Activated naive CD4-positive, alpha-beta T cell treated with anti-CD3 and anti-CD28 coated beads, Interleukin-2, amount 50 U/mL, for 24 hours (primary cell): ENCODE measurements around the gene PIBF1.
"Not testable (repeated sequence)": the region's sequence is repeated elsewhere in the genome, so short reads cannot be mapped to it uniquely, and the experiment has no call there.

Experiments used
- H3K27ac Mint-ChIP-seq: one replicate; pipeline ENCODE4 v1.8.0; 2021; ENCODE audit warnings: mild to moderate bottlenecking, mixed read lengths
- H3K27me3 Mint-ChIP-seq: one replicate; pipeline ENCODE4 v1.8.0; 2021; ENCODE audit warnings: mixed read lengths
- H3K36me3 Mint-ChIP-seq: one replicate; pipeline ENCODE4 v1.8.0; 2021; ENCODE audit warnings: mixed read lengths
- H3K4me1 Mint-ChIP-seq: one replicate; pipeline ENCODE4 v1.8.0; 2021; ENCODE audit warnings: mixed read lengths
- H3K4me3 Mint-ChIP-seq: one replicate; pipeline ENCODE4 v1.8.0; 2021; ENCODE audit warnings: mild to moderate bottlenecking, mixed read lengths
- H3K9me3 Mint-ChIP-seq: one replicate; pipeline ENCODE4 v1.8.0; 2021; ENCODE audit warnings: mixed read lengths

PIBF1 gene

GRCh38 chr13:73001971-73002370 is 220.0 kb downstream of the PIBF1 start:
- no peak overlapping the region for H3K27ac Mint-ChIP-seq
- peaks cover 5% of the 10 kb centered on the region for H3K4me1 Mint-ChIP-seq
- no peak overlapping the region for H3K4me3 Mint-ChIP-seq
- H3K27me3 Mint-ChIP-seq = no peaks in the 10 kb centered on the region
- peaks cover 10% of the 10 kb centered on the region for H3K36me3 Mint-ChIP-seq
- no peaks in the 10 kb centered on the region for H3K9me3 Mint-ChIP-seq

GRCh38 chr13:73011751-73012150 is 229.8 kb downstream of the PIBF1 start:
- Mint-ChIP-seq H3K4me1 (no peaks in the 10 kb centered on the region), H3K27ac (no peak overlapping the region), H3K9me3 (no peaks in the 10 kb centered on the region), H3K4me3 (no peak overlapping the region), H3K27me3 (no peaks in the 10 kb centered on the region), H3K36me3 (peaks cover 24% of the 10 kb centered on the region)

DNA sequence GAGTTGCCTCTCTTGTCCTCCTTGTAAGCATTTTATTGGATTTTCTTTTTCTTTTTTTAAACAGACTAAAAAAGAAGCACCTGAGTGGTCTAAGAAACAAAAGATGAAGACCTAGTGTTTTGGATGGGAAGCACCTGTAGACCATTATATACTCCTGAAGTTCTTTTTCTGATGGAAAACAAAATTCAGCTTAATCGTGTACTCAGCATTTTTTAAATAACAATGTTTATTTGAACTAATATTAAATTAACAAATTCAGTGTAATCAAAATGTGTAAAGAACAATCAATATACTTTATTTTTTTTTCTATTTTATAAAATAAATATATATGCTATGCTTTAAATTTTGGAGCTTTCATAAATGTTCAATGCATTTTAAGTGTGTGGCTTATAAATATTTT is 233.9 kb downstream of the PIBF1 start:
- no peaks in the 10 kb centered on the region for H3K27me3 Mint-ChIP-seq
- H3K4me3 Mint-ChIP-seq = no peak overlapping the region
- no peak overlapping the region for H3K27ac Mint-ChIP-seq
- H3K36me3 Mint-ChIP-seq = peaks cover 26% of the 10 kb centered on the region
- no peaks in the 10 kb centered on the region for H3K4me1 Mint-ChIP-seq
- no peaks in the 10 kb centered on the region for H3K9me3 Mint-ChIP-seq

- Mint-ChIP-seq H3K4me1 (no peaks in the 10 kb centered on the region), H3K9me3 (no peaks in the 10 kb centered on the region), H3K4me3 (no peak overlapping the region), H3K27ac (no peak overlapping the region), H3K36me3 (peaks cover 16% of the 10 kb centered on the region), H3K27me3 (no peaks in the 10 kb centered on the region)
Observed at GRCh38 chr13:73018336-73018735, 236.4 kb downstream of the PIBF1 start.

DNA sequence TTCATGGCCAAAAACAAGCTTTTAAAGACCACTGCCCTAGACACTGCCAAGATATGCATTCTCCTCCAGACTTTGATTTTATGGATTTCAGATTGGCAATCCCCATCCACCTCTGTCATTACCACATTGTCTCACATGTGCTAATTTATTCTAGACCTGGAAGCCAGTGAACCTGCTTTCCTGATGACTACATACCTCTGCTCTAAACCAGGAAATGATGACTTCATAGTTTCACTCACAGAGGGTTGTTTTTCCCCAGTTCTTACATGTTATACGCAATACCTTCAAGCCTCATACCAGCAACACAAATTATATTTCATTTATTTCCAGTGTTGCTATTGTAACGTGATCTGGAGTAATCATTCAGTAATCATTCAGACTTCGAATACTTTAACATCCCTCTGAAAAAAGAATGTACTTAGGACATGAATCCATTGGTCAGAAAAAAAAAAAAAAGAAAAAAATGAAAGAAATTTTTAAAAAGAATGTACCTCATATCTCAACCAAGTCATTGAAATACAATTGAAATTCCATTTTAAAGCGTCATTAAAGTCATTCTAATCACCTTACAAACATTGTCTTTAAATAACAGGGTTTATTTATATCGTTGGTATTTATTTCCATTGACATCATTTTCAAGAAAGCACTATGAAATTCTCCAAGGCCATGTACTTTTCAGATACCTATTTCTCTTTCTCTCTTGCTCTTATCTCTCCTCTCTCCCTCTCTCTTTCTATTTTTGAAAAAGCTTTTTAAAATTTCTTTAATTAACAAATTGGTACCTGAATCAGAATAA is 243.5 kb downstream of the PIBF1 start:
- H3K27me3 Mint-ChIP-seq = no peaks in the 10 kb centered on the region
- H3K4me1 Mint-ChIP-seq = peaks cover 5% of the 10 kb centered on the region
- H3K4me3 Mint-ChIP-seq = no peak overlapping the region
- H3K9me3 Mint-ChIP-seq = no peaks in the 10 kb centered on the region
- no peak overlapping the region for H3K27ac Mint-ChIP-seq
- H3K36me3 Mint-ChIP-seq = peaks cover 4% of the 10 kb centered on the region

- Mint-ChIP-seq H3K4me1 (no peaks in the 10 kb centered on the region), H3K9me3 (no peaks in the 10 kb centered on the region), H3K4me3 (no peak overlapping the region), H3K36me3 (no peaks in the 10 kb centered on the region), H3K27me3 (no peaks in the 10 kb centered on the region), H3K27ac (no peak overlapping the region)
Observed at GRCh38 chr13:73034901-73035300, 253.0 kb downstream of the PIBF1 start.

GRCh38 chr13:73035660-73036059 is 253.7 kb downstream of the PIBF1 start:
- H3K27ac Mint-ChIP-seq = no peak overlapping the region
- H3K4me1 Mint-ChIP-seq = no peaks in the 10 kb centered on the region
- no peaks in the 10 kb centered on the region for H3K27me3 Mint-ChIP-seq
- no peak overlapping the region for H3K4me3 Mint-ChIP-seq
- no peaks in the 10 kb centered on the region for H3K9me3 Mint-ChIP-seq
- H3K36me3 Mint-ChIP-seq = no peaks in the 10 kb centered on the region

- Mint-ChIP-seq H3K27ac (no peak overlapping the region), H3K27me3 (no peaks in the 10 kb centered on the region), H3K4me3 (no peak overlapping the region), H3K9me3 (no peaks in the 10 kb centered on the region), H3K4me1 (no peaks in the 10 kb centered on the region), H3K36me3 (no peaks in the 10 kb centered on the region)
Observed at GRCh38 chr13:73036566-73036965, 254.6 kb downstream of the PIBF1 start.

GRCh38 chr13:73038064-73038463 is 256.1 kb downstream of the PIBF1 start:
- H3K27ac Mint-ChIP-seq = no peak overlapping the region
- no peaks in the 10 kb centered on the region for H3K36me3 Mint-ChIP-seq
- H3K4me1 Mint-ChIP-seq = no peaks in the 10 kb centered on the region
- no peaks in the 10 kb centered on the region for H3K9me3 Mint-ChIP-seq
- no peak overlapping the region for H3K4me3 Mint-ChIP-seq
- no peaks in the 10 kb centered on the region for H3K27me3 Mint-ChIP-seq

- H3K4me3 Mint-ChIP-seq = no peak overlapping the region
- no peaks in the 10 kb centered on the region for H3K4me1 Mint-ChIP-seq
- no peaks in the 10 kb centered on the region for H3K27me3 Mint-ChIP-seq
- no peak overlapping the region for H3K27ac Mint-ChIP-seq
- no peaks in the 10 kb centered on the region for H3K36me3 Mint-ChIP-seq
- H3K9me3 Mint-ChIP-seq = no peaks in the 10 kb centered on the region
Observed at GRCh38 chr13:73039201-73040108, 257.5 kb downstream of the PIBF1 start.

GRCh38 chr13:73040484-73040883 is 258.6 kb downstream of the PIBF1 start:
- H3K4me1 Mint-ChIP-seq = no peaks in the 10 kb centered on the region
- no peak overlapping the region for H3K4me3 Mint-ChIP-seq
- no peak overlapping the region for H3K27ac Mint-ChIP-seq
- no peaks in the 10 kb centered on the region for H3K9me3 Mint-ChIP-seq
- H3K27me3 Mint-ChIP-seq = no peaks in the 10 kb centered on the region
- H3K36me3 Mint-ChIP-seq = peaks cover 2% of the 10 kb centered on the region

- no peaks in the 10 kb centered on the region for H3K27me3 Mint-ChIP-seq
- no peak overlapping the region for H3K4me3 Mint-ChIP-seq
- H3K36me3 Mint-ChIP-seq = peaks cover 2% of the 10 kb centered on the region
- no peak overlapping the region for H3K27ac Mint-ChIP-seq
- no peaks in the 10 kb centered on the region for H3K4me1 Mint-ChIP-seq
- H3K9me3 Mint-ChIP-seq = no peaks in the 10 kb centered on the region
Observed at GRCh38 chr13:73040968-73041596, 259.1 kb downstream of the PIBF1 start.

DNA sequence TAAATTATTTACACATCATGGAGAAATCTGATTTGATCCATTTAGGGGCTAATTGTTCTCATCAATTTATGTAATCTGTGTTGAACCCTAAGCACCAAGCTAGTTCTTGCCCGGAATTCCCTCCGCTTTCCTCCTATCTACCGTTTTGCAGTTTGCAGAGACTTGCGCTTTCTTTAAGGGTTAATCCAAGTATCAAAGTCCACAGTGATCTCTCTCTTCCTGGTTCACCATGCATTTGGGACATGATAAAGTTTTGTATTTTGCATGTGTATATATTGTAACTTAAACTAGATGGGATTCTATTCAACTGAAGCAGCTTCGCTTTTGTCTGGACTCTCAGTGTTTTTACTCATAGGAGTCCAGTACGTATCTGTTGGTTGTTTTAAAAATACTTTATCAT is 263.1 kb downstream of the PIBF1 start:
- Mint-ChIP-seq H3K4me3 (no peak overlapping the region), H3K27me3 (peaks cover 1% of the 10 kb centered on the region), H3K36me3 (peaks cover 2% of the 10 kb centered on the region), H3K4me1 (no peaks in the 10 kb centered on the region), H3K9me3 (no peaks in the 10 kb centered on the region), H3K27ac (peak overlapping the region; percentile 20)

- H3K27me3 Mint-ChIP-seq, H3K27ac Mint-ChIP-seq, H3K9me3 Mint-ChIP-seq, H3K4me1 Mint-ChIP-seq, H3K4me3 Mint-ChIP-seq, H3K36me3 Mint-ChIP-seq: not testable (repeated sequence)
Observed at GRCh38 chr13:73048615-73049014, 266.7 kb downstream of the PIBF1 start.

DNA sequence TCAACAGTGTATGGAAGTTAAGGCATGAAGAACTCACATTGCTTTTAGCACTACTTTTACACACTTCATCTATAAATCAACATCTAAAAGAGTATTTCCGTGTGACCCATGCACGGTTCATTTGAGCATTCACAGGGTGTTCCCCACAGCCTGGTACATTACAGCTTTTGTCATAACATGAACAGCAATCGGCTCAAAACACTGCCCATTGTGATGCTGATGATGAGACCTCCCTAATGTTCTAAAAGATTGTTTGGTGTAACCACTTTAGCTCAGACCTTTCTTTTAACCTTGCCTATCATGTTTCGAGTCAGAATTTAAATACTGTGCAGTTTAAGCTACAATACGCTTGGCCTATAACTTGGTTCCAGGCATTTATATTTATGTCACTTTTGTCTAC is 272.8 kb downstream of the PIBF1 start:
- Mint-ChIP-seq H3K36me3 (peaks cover 2% of the 10 kb centered on the region), H3K27me3 (peaks cover 14% of the 10 kb centered on the region), H3K27ac (no peak overlapping the region), H3K4me3 (no peak overlapping the region), H3K4me1 (peaks cover 9% of the 10 kb centered on the region), H3K9me3 (no peaks in the 10 kb centered on the region)
